NCI-H526 (cell line): ENCODE data around the gene IL26.
A peak's percentile ranks its signal among the peaks of the same experiment; 100 is the strongest.
"Not testable (repeated sequence)": the region's sequence is repeated elsewhere in the genome, so short reads cannot be mapped to it uniquely, and the experiment has no call there.

Experiments used
- DNase-seq, 2 experiments: peaks; one replicate each; lab custom pipeline; 2025; lab: John Stamatoyannopoulos, UW

Gene IL26

DNA sequence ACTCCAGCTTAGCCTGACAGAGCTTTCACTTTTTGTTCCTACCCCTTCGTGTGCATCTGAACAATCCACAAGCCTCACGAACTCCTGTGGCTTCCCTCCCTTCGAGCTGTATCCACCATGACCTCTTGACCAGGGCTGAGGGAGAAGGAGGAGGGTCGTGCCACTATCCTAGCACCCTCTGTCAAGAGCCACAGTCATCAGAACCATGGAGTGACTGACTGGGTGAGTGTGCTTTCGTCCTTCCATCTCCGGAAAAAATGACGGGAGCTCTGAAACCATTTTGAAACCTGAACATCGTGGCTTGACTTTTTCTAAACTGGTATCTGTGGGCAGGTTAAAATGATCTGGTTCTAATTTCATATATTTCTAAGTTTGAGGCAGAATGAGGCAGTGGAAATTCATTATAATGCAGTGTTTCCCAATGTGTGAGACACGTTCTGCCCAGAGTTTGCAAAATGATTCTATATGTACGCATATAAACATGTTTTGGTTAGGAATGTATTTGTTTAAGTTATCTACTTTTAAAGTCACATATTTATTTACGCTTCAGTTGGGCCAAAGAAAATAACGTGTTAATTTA lies 27.0 kb downstream of the IL26 start:
- no peak for DNase-seq

DNA sequence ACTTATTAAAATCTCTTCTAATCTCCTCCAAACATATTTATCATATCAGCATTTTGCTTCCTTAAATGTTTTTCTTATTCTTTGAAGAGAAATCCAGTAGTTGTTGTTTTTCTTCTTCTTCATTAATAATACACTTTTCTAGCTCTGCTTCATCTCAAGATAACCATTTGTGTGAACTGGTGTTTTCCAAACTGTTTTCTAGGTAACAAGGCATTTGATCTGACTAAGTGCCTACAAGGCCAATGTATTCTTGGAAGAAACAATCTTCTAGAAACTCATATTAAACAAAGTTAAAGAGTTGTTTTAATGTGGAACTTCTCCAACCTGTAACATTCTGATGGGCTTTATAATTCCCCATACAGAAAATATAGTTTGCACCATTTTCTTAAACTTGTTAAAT lies 35.3 kb downstream of the IL26 start:
- DNase-seq: no peak

GRCh38 chr12:68189821-68190242 lies 35.8 kb downstream of the IL26 start:
- DNase-seq: no peak

GRCh38 chr12:68185598-68185997 lies 40.0 kb downstream of the IL26 start:
- no peak for DNase-seq

GRCh38 chr12:68180792-68181744 lies 44.5 kb downstream of the IL26 start:
- DNase-seq: no peak

GRCh38 chr12:68178774-68179439 lies 46.7 kb downstream of the IL26 start:
- no peak for DNase-seq

- no peak for DNase-seq
These were observed 47.4 kb downstream of the IL26 start for GRCh38 chr12:68178184-68178583.

GRCh38 chr12:68177562-68177961 lies 48.0 kb downstream of the IL26 start:
- DNase-seq: no peak

- DNase-seq: no peak
These were observed 49.4 kb downstream of the IL26 start for GRCh38 chr12:68176257-68176656.

GRCh38 chr12:68175557-68176061 lies 50.0 kb downstream of the IL26 start:
- DNase-seq: no peak

DNA sequence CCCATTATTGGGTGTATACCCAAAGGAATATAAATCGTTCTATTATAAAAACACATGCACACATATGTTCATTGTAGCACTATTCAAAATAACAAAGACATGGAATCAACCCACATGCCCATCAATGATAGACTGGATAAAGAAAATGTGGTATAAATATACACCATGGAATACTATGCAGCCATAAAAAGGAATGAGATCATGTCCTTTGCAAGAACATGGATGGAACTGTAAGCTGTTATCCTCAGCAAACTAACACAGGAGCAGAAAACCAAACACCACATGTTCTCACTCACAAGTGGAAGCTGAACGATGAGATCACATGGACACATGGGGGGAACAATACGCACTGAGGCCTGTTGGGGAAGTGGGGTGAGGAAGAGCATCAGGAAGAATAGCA lies 50.8 kb downstream of the IL26 start:
- not testable (repeated sequence) for DNase-seq

GRCh38 chr12:68173792-68174191 lies 51.8 kb downstream of the IL26 start:
- no peak for DNase-seq

- no peak for DNase-seq
These were observed 54.9 kb downstream of the IL26 start for GRCh38 chr12:68170726-68171125.

- DNase-seq: no peak
These were observed 56.3 kb downstream of the IL26 start for GRCh38 chr12:68169213-68169889.

- DNase-seq: no peak
These were observed 59.2 kb downstream of the IL26 start for GRCh38 chr12:68166317-68166831.

DNA sequence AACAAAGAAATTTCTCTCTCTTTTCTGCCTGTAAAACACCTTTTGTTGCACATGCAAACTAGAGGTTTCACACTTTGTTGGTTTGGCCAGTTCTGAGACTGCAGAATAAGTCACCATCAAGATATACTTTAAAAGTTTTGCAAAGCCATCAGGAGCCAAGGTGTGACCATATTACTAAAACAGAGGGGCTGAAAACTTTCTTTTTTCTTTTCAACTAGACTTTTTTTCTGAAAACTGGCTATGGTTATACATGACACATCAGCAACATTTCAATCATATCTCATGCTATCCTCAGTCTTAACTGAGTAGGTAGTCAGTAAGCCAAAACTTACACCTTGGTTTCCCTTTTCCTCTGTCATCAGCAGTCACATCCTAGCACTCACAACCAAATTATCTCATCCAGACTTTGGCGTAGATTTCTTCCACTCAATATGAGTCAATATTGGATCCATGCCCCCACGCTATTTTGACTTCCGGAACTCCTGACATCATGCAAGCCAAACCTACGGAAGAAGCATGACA lies 62.0 kb downstream of the IL26 start:
- no peak for DNase-seq

DNA sequence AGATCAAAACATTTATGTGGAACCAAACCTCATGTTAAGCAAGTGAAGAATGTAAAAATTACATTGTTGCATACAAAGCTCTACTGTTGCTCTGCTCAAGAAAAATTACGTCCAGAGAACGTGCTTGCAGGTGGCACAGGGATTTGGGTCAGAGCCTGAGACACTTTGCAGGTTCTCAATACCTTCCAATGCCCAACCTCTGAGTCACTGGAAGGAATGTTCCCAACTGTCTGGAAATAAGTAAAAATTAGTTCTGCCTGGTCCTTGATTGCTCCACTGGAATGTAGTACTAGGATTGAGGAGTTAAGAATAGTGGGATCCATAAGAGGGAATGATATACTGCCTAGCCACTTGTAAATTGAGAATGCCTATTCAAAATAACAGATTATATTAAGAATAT lies 63.2 kb downstream of the IL26 start:
- DNase-seq: no peak

DNA sequence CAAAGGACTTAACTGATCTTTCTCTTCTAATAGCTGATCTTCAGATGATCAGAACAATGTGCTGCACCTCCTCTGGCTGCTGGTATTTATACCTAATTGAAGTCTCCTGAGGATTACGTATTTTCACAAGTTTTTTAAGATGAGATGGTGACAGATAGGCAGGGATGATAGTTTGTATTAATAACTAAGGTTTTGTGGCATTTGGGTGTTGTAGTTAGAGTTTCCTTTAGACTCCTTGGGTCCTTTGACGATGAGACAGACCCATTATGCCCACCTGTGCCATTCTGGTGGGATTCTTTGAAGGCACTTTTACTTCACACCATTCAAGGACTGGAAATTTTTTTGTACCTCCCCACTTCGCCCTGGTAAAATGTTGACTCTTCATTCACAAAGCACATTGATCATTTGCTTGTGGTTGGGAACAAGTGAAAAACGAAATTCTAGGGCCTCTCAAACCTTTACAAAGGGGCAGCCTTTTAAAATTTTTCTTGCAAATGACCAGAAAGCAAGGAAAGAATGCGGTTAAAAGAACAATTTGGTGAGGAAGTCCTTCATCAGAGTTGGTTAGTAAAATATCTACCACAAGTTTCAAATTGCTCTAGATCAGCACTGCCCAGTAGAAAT lies 65.8 kb downstream of the IL26 start, which contains the start of gene IFNG:
IFNG (minus strand) TSS at position 60 of the 624 bp plus-strand sequence. CDS start 125 bp downstream, outside the sequence.
- no peak for DNase-seq

DNA sequence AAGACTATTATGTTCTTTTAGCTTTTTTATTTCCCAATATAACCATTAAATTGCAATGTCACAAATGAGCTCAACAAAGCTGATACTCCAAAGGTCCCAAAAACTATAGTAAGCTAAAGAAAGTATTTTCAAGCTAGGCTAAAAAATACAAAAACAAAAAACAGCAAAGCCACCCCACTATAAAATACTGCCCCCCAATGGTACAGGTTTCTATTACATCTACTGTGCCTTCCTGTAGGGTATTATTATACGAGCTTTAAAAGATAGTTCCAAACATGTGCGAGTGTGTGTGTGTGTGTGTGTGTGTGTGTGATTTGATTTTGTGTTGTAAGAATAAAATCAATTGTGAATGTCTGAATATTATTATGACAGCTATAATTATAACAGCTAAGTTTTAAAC lies 67.2 kb downstream of the IL26 start:
- DNase-seq: peak in 1 of 2 experiments; percentile 29

DNA sequence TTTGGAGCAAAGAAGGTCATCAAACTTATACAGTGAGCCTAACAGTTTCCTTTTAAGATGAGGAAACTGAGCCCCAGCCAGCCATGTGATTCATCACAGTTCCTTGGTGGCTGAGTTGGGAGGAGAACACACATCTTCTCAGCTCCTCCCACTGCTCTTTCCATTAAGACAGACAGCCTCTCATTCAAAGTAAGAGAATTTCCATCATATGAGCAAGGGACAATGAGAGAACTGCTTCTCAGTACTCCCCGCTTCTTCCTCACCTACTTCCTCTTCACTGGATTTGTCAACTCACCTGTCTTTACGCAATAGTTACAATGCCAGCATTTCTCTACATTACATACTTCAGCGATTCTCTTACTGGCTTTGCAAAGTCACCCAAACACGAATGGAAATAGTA lies 68.2 kb downstream of the IL26 start:
- DNase-seq: no peak

- DNase-seq: no peak
These were observed 69.0 kb downstream of the IL26 start for GRCh38 chr12:68156636-68157035.
